Ovary (tissue), 9 donors: ENCODE measurements around the gene PKD2. TPM values are rescaled to one million over a fixed set of nuclear protein-coding genes. Genes with fewer than 3 reads are reported as not detected.

Source experiments
- DNase-seq, 5 donors: peaks; one replicate each; pipeline ENCODE4 v3.0.0-alpha.2; 2019 to 2020
- H3K27ac ChIP-seq, 2 donors: fragments of 200-600 bp; one replicate each; pipeline versions ENCODE4 v1.5.1 to v1.8.0; 2019 to 2022
- H3K27me3 ChIP-seq: fragments of 200-600 bp; one replicate; pipeline ENCODE4 v1.8.0; 2022
- H3K36me3 ChIP-seq: fragments of 200-600 bp; sonication (generic); one replicate; pipeline ENCODE4 v1.5.1; 2019
- H3K4me1 ChIP-seq: one replicate; pipeline ENCODE4 v1.8.1; 2013; ENCODE audit warnings: mild to moderate bottlenecking, moderate library complexity; ENCODE audit not compliant: insufficient read depth
- H3K4me3 ChIP-seq: fragments of 200-600 bp; sonication (generic); one replicate; pipeline ENCODE4 v1.5.1; 2017
- H3K9me3 ChIP-seq, 2 donors: fragments of 200-600 bp in 1 of 2; sonication (generic) in 1 of 2; one replicate each; pipeline versions ENCODE4 v1.5.1 to v1.8.1; 2013 to 2019; ENCODE audit warnings: mild to moderate bottlenecking in 1 of 2, moderate library complexity in 1 of 2
- CTCF ChIP-seq, 3 donors: fragments of 450-650 bp in 2 of 3; fragments of 200-600 bp in 1 of 3; IDR thresholded peaks; one replicate each; pipeline versions ENCODE4 v1.5.1 to v1.8.0; 2016 to 2022; ENCODE audit warnings: antibody characterized with exemption in 3 of 3, mild to moderate bottlenecking in 1 of 3
- EP300 ChIP-seq: sonication (generic); formaldehyde crosslinking; IDR thresholded peaks from one replicate; pipeline ENCODE4 v1.6.1; 2017; ENCODE audit warnings: antibody characterized with exemption
- POLR2A ChIP-seq: fragments of 450-650 bp; IDR thresholded peaks from one replicate; pipeline ENCODE4 v1.6.1; 2017; ENCODE audit warnings: antibody characterized with exemption, mild to moderate bottlenecking, moderate library complexity
- WGBS, 3 donors: extraction: QIAGEN DNeasy Blood & Tissue Kit in 1 of 3; methylation state at CpG; one replicate each; pipeline versions ENCODE4 v1.1.5 to v1.1.7; 2013 to 2017; 5-methylcytosine and 5-hydroxymethylcytosine counted together
- intact Hi-C, 4 donors: fragments of 100-400 bp; cut with DNase I; formaldehyde crosslinking; loops; one replicate each; pipeline versions ENCODE4 v1.11.0 to v1.15.1; 2022 to 2023
- polyA plus RNA-seq, 2 donors: library from polyadenylated mRNA; stranded (reverse); fragments of 200-250 nt in 1 of 2; fragments of 350-450 nt in 1 of 2; fragmentation: Illumina TruSeq in 1 of 2; extraction: RNeasy Lipid Tissue Mini Kit (QIAGEN cat#74804) in 1 of 2; gene quantifications; one replicate each; pipeline ENCODE4 v1.2.3, GENCODE V29; 2013 to 2014
- total RNA-seq, 7 donors: library from RNA; depleted of rRNA in 2 of 7; stranded (reverse); fragments of >200 nt in 2 of 7; fragmentation: NEBNext Ultra II Directional in 3 of 7; extraction: Animal tissue kit (Norgen Biotek cat#: 25700) in 3 of 7; gene quantifications; one replicate each; pipeline versions ENCODE4 v1.1.0 to v1.2.4, GENCODE V29; 2016 to 2023
- donor health status: DM: no; HTN: no; CAD: no; lungs with moderate emphysema.
- donor health status: DM: no; HTN: no; CAD: no.
- donor health status: Bipolar disorder and iron deficiency.
- donor health status: DM: yes; HTN: yes; CAD: no.
- donor health status: DM: no; HTN: no; CAD: no.
- donor health status: DM: yes; HTN: yes; CAD: no.

PKD2 gene
- total and polyA plus RNA-seq, 9 donors: 35.7 to 66.9 (median 52.5) TPM

GRCh38 chr4:88002786-88003185 lies 4.6 kb upstream of the PKD2 start:
- WGBS, 3 donors: 43 to 54% (median 51%) methylated on average over 4 of the region's 4 CpGs
- DNase-seq: no peak
- H3K27ac ChIP-seq: no peak overlapping the region
- TF ChIP-seq POLR2A (no peak), CTCF (IDR thresholded peaks at IDR 0.05) (no peak), EP300 (no peak)
- H3K4me1 ChIP-seq: no peaks in the 10 kb centered on the region
- no peaks in the 10 kb centered on the region for H3K27me3 ChIP-seq
- no peaks in the 10 kb centered on the region for H3K36me3 ChIP-seq
- intact Hi-C loops: no loop called here
- no peak overlapping the region for H3K4me3 ChIP-seq
- no peaks in the 10 kb centered on the region for H3K9me3 ChIP-seq

GRCh38 chr4:88003261-88003660 lies 4.2 kb upstream of the PKD2 start:
- TF ChIP-seq CTCF (IDR thresholded peaks at IDR 0.05) (no peak), EP300 (no peak), POLR2A (no peak)
- WGBS, 3 donors: 55 to 63% (median 60%) methylated on average over 3 of the region's 3 CpGs
- intact Hi-C loops: no loop called here
- Histone ChIP-seq H3K9me3 (no peaks in the 10 kb centered on the region), H3K4me1 (no peaks in the 10 kb centered on the region), H3K27me3 (no peaks in the 10 kb centered on the region), H3K4me3 (no peak overlapping the region), H3K27ac (no peak overlapping the region), H3K36me3 (no peaks in the 10 kb centered on the region)
- DNase-seq: no peak

- intact Hi-C loops: no loop called here
- no peaks in the 10 kb centered on the region for H3K27me3 ChIP-seq
- DNase-seq: no peak
- H3K36me3 ChIP-seq: no peaks in the 10 kb centered on the region
- no peaks in the 10 kb centered on the region for H3K4me1 ChIP-seq
- no peak overlapping the region for H3K27ac ChIP-seq
- H3K9me3 ChIP-seq: no peaks in the 10 kb centered on the region
- 28 to 58% (median 34%) methylated on average over 2 of the region's 2 CpGs for WGBS, 3 donors
- H3K4me3 ChIP-seq: no peak overlapping the region
- TF ChIP-seq CTCF (IDR thresholded peaks at IDR 0.05): no peak
Measured at GRCh38 chr4:88005076-88005475, 2.4 kb upstream of the PKD2 start.

GRCh38 chr4:88005946-88006345 lies 1.5 kb upstream of the PKD2 start:
- 95 to 99% (median 97%) methylated on average over 10 of the region's 10 CpGs for WGBS, 3 donors
- H3K36me3 ChIP-seq: no peaks in the 10 kb centered on the region
- TF ChIP-seq POLR2A (no peak), EP300 (no peak), CTCF (IDR thresholded peaks at IDR 0.05) (no peak)
- H3K4me3 ChIP-seq: no peak overlapping the region
- H3K4me1 ChIP-seq: no peaks in the 10 kb centered on the region
- H3K9me3 ChIP-seq: no peaks in the 10 kb centered on the region
- H3K27ac ChIP-seq: no peak overlapping the region
- H3K27me3 ChIP-seq: no peaks in the 10 kb centered on the region
- no peak for DNase-seq
- intact Hi-C loops: no loop called here

- DNase-seq: peak in 1 of 5 donors; percentile 35
- Histone ChIP-seq H3K4me3 (peak overlapping the region; percentile 94), H3K27ac (peak overlapping the region in 1 of 2 donors; percentile 84), H3K4me1 (peaks cover 1% of the 10 kb centered on the region), H3K9me3 (no peaks in the 10 kb centered on the region), H3K36me3 (no peaks in the 10 kb centered on the region), H3K27me3 (no peaks in the 10 kb centered on the region)
- WGBS, 3 donors: 46 to 49% (median 48%) methylated on average over 10 of the region's 10 CpGs
- intact Hi-C loops: no loop called here
- TF ChIP-seq EP300 (no peak), POLR2A (no peak), CTCF (IDR thresholded peaks at IDR 0.05) (no peak)
Measured at GRCh38 chr4:88006956-88007303, 505 bp upstream of the PKD2 start.
